Neuron (in vitro differentiated cells): ENCODE data around the gene LOXL3.

Source experiments
- H2AFZ ChIP-seq: one replicate; pipeline ENCODE4 v1.6.1; 2013; ENCODE audit warnings: low read depth, mild to moderate bottlenecking, inconsistent platforms, low read length, moderate library complexity
- H3K27me3 ChIP-seq: one replicate; pipeline ENCODE4 v1.6.1; 2013; ENCODE audit warnings: low read length; ENCODE audit not compliant: insufficient read depth
- H3K36me3 ChIP-seq: one replicate; pipeline ENCODE4 v1.6.1; 2013; ENCODE audit warnings: low read length; ENCODE audit not compliant: insufficient read depth
- H3K4me1 ChIP-seq: one replicate; pipeline ENCODE4 v1.6.1; 2013; ENCODE audit warnings: low read length; ENCODE audit not compliant: insufficient read depth
- H3K4me3 ChIP-seq: 2 replicates; pipeline ENCODE4 v1.5.1; 2013; ENCODE audit warnings: mild to moderate bottlenecking, low read length, moderate library complexity
- H3K9me3 ChIP-seq: one replicate; pipeline ENCODE4 v1.6.1; 2013; ENCODE audit warnings: low read length

The LOXL3 gene

DNA sequence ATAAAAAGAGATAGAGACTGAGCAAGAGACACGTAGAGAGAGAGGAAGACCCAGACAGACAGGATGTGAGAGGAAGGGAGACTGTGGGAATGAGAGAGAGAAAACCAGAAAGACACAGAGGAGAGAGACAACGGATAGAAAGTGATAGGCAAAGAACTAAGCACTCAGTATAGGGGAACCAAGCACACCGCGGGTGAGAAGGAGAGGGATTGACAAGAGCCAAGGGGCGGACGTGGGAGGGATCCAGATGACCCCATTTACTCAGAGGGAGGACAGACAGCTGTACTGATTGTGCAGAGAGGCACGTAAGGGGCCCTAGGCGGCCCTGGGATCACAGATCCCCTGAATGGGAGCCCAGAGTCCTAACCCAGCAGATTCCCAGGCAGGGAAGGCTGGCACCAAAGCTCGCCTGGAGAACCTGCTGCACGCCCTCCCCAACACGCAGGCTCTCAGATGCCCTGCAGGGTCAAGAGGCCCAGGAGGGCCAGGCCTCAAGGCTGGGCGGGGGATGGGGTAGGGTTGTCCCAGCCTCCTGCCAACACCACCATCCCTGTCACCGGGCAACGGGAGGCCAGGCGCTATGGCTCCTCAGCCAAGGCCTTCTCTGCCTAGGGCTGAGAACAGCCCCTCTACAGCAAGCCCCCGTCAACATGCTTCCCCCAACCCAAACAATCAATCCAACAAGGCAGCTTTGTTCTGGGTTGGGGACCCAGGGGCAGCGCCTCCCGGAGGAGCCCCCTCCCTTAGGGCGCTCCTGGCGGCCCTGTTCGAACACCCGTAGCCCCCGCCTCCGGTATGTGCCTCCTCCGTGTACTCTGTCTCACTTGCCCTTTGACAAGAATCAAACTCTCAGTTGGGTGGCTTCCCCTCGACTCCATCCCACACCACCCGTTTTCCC is 579 bp downstream of the LOXL3 start:
- peak overlapping the region; percentile 94 for H2AFZ ChIP-seq
- H3K9me3 ChIP-seq: peaks cover 3% of the 10 kb centered on the region
- peak overlapping the region; percentile 63 for H3K4me3 ChIP-seq
- no peaks in the 10 kb centered on the region for H3K27me3 ChIP-seq
- H3K4me1 ChIP-seq: peaks cover 13% of the 10 kb centered on the region
- peaks cover 28% of the 10 kb centered on the region for H3K36me3 ChIP-seq

DNA sequence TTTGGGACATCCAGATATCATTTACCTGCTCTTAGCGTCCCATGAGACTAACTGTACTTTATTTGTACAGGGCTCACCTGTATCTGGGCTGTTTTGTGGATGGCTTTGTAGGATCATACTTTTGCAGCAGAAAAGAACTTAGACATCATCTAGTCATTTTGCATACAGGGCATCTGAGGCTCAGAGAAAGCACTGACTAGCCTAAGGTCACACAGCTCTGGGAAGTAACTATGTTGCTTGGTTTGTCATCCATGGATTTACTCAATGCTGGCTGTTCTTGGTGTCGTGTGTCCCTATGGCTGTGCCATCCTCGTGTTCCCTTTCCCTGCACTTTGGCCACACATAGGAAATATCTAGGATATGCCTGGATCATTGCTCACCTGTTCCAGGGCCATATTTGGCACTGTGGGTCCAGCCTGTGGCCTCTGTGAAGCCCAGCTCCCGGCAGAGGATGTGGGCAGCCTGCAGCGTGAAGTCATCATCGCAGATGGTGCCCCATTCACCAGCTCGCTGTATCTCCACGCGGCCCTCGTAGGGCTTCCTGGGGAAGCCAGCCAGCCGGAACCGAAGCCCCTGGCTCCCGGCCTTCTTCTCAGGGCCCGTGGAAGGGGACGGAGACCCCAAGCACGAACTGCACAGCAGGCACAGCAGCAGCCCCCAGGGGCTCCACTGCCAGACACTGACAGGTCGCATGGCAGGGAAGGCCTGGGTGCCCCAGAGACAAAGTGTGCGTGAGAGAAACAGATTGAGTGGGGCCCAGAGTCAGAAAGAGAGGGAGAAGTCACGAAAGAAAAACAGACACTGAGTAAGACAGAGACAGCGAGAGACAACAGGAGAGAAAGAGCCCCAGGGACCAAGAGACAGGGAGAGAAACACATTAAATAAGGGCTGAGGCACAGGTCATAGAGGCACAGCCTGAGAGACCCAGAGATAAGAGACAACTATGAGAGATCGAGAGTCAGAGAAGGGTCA is 1.5 kb downstream of the LOXL3 start:
- Histone ChIP-seq H2AFZ (no peak overlapping the region), H3K36me3 (peaks cover 29% of the 10 kb centered on the region), H3K9me3 (peaks cover 3% of the 10 kb centered on the region), H3K4me1 (peaks cover 13% of the 10 kb centered on the region), H3K4me3 (peak overlapping the region; percentile 63), H3K27me3 (no peaks in the 10 kb centered on the region)

DNA sequence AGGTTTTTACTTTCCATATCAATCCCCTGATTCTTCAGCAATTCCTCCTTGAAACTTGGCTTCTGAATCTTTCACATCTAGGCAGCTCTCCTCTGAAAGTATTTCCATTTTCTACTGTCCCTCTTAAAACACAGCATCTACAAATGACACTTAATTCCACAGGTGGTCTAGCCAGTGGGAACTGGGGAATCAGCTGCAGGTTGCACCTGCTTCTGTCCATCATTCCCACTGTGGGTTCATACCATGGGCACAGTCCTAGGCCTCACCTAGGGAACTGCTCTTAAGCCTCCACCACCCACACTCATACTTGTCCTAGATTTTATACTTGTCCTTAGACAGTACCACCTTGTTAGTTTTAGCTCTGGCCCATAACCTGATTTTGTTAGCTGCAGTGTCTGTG is 2.2 kb downstream of the LOXL3 start:
- Histone ChIP-seq H2AFZ (no peak overlapping the region), H3K4me1 (peaks cover 13% of the 10 kb centered on the region), H3K4me3 (no peak overlapping the region), H3K27me3 (no peaks in the 10 kb centered on the region), H3K9me3 (peaks cover 3% of the 10 kb centered on the region), H3K36me3 (peaks cover 28% of the 10 kb centered on the region)

DNA sequence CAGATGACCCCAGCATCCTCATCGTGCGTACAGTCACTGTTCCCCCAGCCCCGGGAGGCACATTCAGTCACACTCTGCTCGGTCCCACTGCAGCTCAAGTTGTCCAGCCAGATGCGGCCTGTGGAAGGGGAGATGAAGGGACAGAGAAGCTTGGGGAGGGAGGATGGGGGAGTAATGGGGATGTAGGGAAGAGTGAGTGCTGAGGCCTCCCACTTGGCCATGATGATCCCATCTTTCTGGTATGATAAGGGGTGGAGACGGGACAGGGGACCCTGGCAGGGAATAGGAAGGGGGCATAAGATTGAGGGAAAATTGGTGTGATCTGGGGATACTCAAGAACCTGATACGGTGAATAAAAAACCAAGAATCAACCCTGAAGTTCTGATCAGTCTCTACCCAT is 3.5 kb downstream of the LOXL3 start:
- no peak overlapping the region for H3K4me3 ChIP-seq
- peaks cover 3% of the 10 kb centered on the region for H3K9me3 ChIP-seq
- H2AFZ ChIP-seq: no peak overlapping the region
- H3K36me3 ChIP-seq: peaks cover 25% of the 10 kb centered on the region
- H3K27me3 ChIP-seq: no peaks in the 10 kb centered on the region
- H3K4me1 ChIP-seq: peaks cover 9% of the 10 kb centered on the region

DNA sequence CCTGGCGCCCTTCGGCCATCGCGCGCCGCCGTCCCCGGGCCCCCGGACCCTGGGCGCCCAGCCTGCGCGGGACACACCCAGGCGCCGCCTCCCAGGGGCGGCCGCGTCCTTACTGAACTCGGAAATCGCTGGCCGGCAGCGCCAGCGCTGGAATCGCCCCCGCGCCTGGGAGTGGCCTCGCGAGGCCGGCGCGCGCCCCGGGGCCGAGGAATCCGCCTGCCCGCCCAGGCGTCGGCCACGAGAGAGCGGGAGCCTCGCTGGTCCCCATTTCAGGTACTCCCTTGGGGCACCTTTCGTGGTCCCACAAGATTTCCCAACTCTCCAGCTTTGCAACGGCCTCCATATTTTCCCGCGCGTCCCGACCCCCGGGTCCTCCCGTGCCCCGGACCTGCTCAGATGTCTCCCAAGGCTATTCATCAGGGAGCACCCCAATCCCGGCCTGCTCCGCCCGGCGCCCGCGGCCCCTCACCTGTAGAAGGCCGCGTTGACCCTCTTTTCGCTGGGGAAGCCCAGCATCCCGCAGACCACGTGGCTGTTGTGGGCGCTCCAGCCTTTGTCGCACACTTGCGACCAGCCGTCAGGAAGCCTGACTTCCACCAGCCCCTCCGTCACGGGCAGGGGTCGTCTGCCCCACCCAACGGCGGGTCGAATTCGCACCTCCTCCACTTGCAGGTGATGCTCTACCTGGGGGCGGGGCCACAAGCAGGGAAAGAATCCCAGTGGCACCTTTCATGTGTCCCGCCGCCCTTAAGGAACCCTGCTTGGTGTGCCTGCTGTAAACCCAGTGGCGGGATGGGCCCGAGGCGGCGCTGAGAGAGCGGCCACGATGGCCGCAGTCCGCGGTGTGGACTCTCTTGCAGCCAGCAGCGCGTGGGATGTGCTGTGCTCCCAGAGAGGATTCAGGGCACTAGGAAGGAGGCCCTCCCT is 4.6 kb downstream of the LOXL3 start:
- Histone ChIP-seq H2AFZ (no peak overlapping the region), H3K4me3 (no peak overlapping the region), H3K4me1 (peaks cover 8% of the 10 kb centered on the region), H3K36me3 (peaks cover 25% of the 10 kb centered on the region), H3K9me3 (peaks cover 3% of the 10 kb centered on the region), H3K27me3 (no peaks in the 10 kb centered on the region)

DNA sequence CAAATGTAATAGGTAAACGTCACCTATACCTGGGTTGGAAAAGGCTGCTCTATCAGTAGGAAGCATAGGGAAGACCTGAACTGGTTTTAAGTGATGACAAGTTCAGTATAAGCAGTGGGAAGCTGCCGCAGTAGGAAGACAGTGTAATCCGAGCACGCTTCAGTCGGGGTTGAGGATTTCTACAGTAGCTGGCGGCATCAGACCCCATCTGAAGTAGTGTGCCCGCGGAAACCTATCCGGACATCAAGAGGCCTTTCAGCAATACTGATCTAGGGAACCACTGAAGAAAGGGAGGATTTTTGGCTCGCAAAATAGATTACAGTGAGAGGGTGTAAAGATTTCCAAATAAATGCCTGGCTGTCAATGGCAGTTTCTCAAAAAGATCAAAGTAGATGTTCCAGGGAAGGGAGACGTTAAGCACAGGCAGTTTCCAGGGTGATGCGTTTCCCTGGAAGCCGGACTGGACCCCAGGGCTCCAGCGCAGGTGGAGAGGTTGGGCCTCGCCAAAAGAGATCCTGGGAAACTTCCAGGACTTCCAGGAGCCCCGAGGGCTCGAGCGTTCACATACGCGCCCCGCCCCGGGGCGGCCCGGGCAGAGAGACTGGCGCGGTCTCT is 5.3 kb downstream of the LOXL3 start:
- Histone ChIP-seq H2AFZ (no peak overlapping the region), H3K4me3 (no peak overlapping the region), H3K9me3 (peaks cover 3% of the 10 kb centered on the region), H3K4me1 (peaks cover 8% of the 10 kb centered on the region), H3K36me3 (peaks cover 25% of the 10 kb centered on the region), H3K27me3 (no peaks in the 10 kb centered on the region)

DNA sequence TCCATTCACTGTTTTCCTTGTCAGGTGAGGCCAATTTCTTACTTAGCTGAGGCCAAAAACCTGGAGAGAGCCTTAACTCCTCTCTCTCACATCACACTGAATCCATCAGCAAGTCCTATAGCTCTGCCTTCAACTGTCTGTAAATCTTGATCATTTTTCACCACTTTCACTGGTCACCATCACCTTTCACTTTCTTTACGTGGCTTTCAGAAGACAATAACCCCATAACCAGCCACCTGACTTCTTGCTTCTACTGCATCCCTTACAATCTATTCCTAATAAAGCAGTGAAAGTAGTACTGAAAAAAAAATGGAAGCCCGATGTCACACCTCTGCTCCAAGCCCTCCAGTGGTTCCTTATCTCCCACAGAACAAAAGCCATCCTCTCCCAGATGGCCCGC is 7.7 kb downstream of the LOXL3 start:
- no peaks in the 10 kb centered on the region for H3K4me1 ChIP-seq
- H2AFZ ChIP-seq: no peak overlapping the region
- H3K27me3 ChIP-seq: no peaks in the 10 kb centered on the region
- H3K9me3 ChIP-seq: peaks cover 3% of the 10 kb centered on the region
- no peak overlapping the region for H3K4me3 ChIP-seq
- H3K36me3 ChIP-seq: peaks cover 21% of the 10 kb centered on the region

DNA sequence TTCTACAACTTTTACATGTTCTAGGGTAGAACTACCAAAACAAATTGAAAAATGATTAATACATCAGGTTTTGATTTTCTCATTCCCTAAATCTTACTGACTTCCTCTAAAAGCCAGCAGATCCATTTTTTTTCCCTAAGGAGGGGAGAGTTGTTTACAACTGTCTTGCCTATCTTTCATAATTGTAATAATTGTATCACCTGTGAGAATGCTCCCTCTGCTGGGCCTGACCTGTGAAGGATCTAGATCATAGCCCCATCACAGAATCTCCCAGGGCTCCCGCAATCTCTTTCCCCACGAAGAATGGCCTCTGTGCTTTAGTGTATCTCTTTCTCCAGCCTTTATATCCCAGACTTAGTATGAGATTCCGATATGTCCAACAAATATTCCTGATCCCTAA is 9.1 kb downstream of the LOXL3 start:
- Histone ChIP-seq H3K4me3 (no peak overlapping the region), H3K4me1 (no peaks in the 10 kb centered on the region), H3K9me3 (no peaks in the 10 kb centered on the region), H3K27me3 (no peaks in the 10 kb centered on the region), H2AFZ (no peak overlapping the region), H3K36me3 (peaks cover 11% of the 10 kb centered on the region)

DNA sequence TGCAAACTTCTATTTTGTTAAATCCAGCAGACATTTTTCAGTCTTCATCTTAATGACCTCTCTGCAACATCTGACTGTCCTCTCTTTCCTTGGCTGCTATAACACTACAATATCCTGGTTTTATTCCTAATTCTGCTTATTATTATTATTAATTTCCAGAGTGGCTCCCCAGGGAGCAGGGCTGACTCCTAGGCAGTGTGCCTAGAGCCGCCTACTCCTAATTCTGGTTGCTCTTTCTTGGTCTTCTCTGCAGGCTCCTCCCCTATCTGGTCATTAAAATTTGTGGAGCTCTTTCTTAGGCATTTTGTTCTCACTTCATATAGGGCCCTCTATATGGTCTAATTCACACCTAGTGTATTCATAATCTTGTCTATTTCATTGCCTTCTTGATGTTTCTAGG is 10.8 kb downstream of the LOXL3 start:
- Histone ChIP-seq H3K9me3 (no peaks in the 10 kb centered on the region), H3K4me1 (no peaks in the 10 kb centered on the region), H3K36me3 (no peaks in the 10 kb centered on the region), H3K4me3 (no peak overlapping the region), H2AFZ (no peak overlapping the region), H3K27me3 (no peaks in the 10 kb centered on the region)

DNA sequence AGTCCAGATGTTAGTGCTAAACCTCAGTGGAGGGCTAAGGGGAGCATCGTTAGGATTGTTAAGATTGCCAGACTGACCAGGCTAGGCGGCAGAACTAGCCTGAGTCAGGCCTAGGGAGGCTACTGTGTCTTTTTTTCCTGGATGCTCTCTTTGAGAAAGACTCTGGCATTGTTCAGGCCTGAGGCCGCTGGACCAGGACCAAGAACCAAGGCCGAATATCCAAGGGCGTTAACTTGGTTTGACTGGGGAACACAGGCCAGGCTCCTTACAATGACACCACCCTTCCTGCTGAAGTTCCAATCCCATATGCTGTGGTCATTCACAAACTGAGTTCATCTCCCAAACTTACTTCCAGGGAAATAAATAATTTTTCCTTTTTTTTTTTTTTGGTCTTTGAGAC is 13.5 kb downstream of the LOXL3 start:
- Histone ChIP-seq H3K4me3 (no peak overlapping the region), H3K4me1 (no peaks in the 10 kb centered on the region), H2AFZ (no peak overlapping the region), H3K36me3 (no peaks in the 10 kb centered on the region), H3K9me3 (no peaks in the 10 kb centered on the region), H3K27me3 (no peaks in the 10 kb centered on the region)

DNA sequence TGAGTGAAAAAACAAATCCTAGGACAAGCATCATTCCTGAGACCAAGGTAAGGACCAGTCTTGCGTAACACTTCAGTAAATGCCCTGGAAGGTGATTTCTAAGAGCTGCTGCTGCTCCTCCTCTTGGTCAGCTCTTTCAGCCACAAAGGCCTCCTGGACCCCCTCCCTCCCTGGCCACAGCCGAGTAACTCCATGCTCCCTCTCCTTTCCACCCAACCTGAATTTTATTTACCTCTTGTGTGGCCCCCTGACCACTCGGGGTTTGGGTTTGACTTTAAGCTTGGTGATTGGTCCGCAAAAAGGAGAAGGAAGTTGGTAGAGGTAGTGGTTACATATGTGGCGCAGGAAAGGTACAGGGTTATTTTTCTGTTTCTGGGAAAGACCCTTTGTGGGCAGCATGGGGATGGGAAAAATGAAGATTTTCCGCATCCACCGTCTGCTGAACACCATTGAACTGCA is 14.8 kb downstream of the LOXL3 start:
- no peak overlapping the region for H3K4me3 ChIP-seq

DNA sequence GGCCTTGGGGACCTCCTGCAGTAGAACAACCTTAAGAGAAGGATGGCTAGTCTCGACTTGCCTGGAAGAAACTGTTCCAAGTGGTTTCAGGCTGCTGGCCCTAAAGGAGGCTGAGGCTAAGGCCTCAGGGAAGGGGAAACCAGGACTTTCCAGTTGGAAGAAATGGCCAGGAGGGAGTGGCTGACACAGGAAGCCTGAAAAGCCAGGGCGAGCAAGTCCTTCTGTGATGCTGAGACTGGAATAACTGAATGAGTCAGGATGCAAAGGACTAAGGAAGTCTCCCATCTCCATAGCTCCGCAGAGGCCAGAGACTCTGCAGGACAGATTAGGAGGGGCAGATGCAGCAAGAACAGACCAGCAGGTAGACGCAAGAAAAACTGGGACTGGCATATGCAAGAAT is 16.6 kb downstream of the LOXL3 start:
- no peak overlapping the region for H3K4me3 ChIP-seq
- no peak overlapping the region for H2AFZ ChIP-seq
- H3K36me3 ChIP-seq: peaks cover 15% of the 10 kb centered on the region
- peaks cover 2% of the 10 kb centered on the region for H3K4me1 ChIP-seq
- no peaks in the 10 kb centered on the region for H3K9me3 ChIP-seq
- H3K27me3 ChIP-seq: no peaks in the 10 kb centered on the region

More for the DNA sequence above, 14.8 kb downstream of the LOXL3 start:
- Histone ChIP-seq H2AFZ (no peak overlapping the region), H3K9me3 (no peaks in the 10 kb centered on the region), H3K27me3 (no peaks in the 10 kb centered on the region), H3K36me3 (peaks cover 4% of the 10 kb centered on the region), H3K4me1 (no peaks in the 10 kb centered on the region)
